Measurements from ENCODE around the gene P2RY11. TPM values are rescaled to one million over a fixed set of nuclear protein-coding genes. Genes with fewer than 3 reads are reported as not detected.

P2RY11 gene
- total and polyA plus RNA-seq, 2 of the 4 experiments (the other 2 are of a cell fraction): 0.54 to 4.5 TPM

DNA sequence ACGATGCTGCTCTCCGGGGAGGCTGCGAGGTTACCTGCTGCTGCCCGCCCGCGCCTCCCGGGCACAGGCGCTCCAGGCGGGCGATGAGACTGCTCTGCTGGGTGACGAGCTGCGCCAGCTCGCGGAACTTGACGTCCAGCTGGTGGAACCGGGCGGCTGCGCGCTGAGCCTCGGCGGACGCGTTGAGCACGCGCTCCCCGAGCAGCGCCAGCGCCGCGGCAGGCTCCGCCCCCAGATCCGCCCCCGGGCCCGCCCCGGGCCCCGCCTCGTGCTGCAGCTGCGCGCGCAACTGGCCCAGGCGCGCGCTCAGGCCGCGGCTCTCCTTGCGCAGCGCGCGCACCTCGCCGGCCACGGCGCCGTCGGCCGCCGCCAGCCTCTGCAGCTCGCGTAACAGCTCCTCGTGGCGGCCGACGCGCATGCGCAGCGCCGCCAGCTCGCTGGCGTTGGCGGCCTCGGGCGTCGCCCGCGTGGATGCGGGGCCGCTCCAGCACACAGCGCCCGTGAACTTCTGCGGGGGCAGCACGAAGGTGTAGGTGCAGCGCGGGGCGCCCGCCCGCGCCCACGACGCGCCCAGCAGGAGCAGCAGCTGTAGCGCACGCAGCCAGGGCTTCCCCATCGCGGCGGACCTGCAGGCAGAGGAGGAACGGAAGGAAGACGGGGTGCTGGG, 15.4 kb upstream of the P2RY11 start:
- intact Hi-C loops (cut with micrococcal nuclease) (loop anchor here (5.0 kb wide), 1 partner anchor 164 kb away; no protein-coding TSS in a partner anchor), dilution Hi-C loops (cut with HindIII; ENCODE audit: low sequenced_read_pairs, unreplicated experiment) (no loop called here), in situ Hi-C loops (cut with MboI; ENCODE audit: low sequenced_read_pairs) (no loop called here)
- Histone ChIP-seq H3K9ac (ENCODE audit: low read depth, low read length) (peak overlapping the region; percentile 84), H4K5ac (ENCODE audit: low read depth, low read length) (peak overlapping the region; percentile 92), H3K9me3 (ENCODE audit: control insufficient read depth, insufficient read depth, low read length) (no peaks in the 10 kb centered on the region), H3K18ac (ENCODE audit: low read depth, low read length) (no peak overlapping the region), H3K14ac (replicated peaks; ENCODE audit: low read depth, low read length) (peak overlapping the region; percentile 86), H3K4me2 (ENCODE audit: low read depth, low read length) (peak overlapping the region; percentile 90), H3K27me3 (ENCODE audit: control insufficient read depth, insufficient read depth, low read length) (no peaks in the 10 kb centered on the region), H3K27ac (ENCODE audit: insufficient read depth, low read length) (peak overlapping the region; percentile 79), H2AK5ac (ENCODE audit: low read depth, low read length) (peak overlapping the region; percentile 94), H3K23ac (ENCODE audit: low read depth, low read length) (peak overlapping the region; percentile 88), H2BK120ac (ENCODE audit: low read depth, low read length) (peak overlapping the region; percentile 77), H3K56ac (ENCODE audit: extremely low read depth, insufficient read depth, low read length) (no peak overlapping the region), H2AK9ac (replicated peaks; ENCODE audit: low read depth, low read length, poor library complexity) (peak overlapping the region; percentile 98), H3K4ac (ENCODE audit: low read depth, low read length) (peak overlapping the region; percentile 96), H3K79me1 (ENCODE audit: low read depth in 1 of 2, low read length in 2 of 2) (no peaks in the 10 kb centered on the region), H3K36me3 (ENCODE audit: control insufficient read depth, insufficient read depth, low read length) (peaks cover 15% of the 10 kb centered on the region; the same call in 1 of the 2 replicates), H3K4me1 (ENCODE audit: control insufficient read depth, insufficient read depth, low read length) (peaks cover 4% of the 10 kb centered on the region), H4K91ac (ENCODE audit: insufficient read depth, low read depth, low read length) (peak overlapping the region; percentile 87), H2BK5ac (ENCODE audit: low read depth, low read length, poor library complexity, severe bottlenecking) (peak overlapping the region; percentile 88), H2BK15ac (ENCODE audit: low read depth, low read length) (no peak overlapping the region), H3K4me3 (ENCODE audit: insufficient read depth, low read depth, low read length) (peak overlapping the region; percentile 55), H3K9me1 (ENCODE audit: insufficient read depth, low read length) (no peaks in the 10 kb centered on the region), H4K20me1 (ENCODE audit: insufficient read depth, low read length) (no peaks in the 10 kb centered on the region), H4K8ac (ENCODE audit: low read depth in 2 of 2, low read length in 2 of 2) (peak overlapping the region; percentile 98 to 100), H2AFZ (replicated peaks; ENCODE audit: low read length, poor library complexity) (peak overlapping the region; percentile 100), H2BK20ac (ENCODE audit: low read depth, low read length) (no peak overlapping the region)
- ChIA-PET CTCF (no interaction called here), POLR2A (ENCODE audit: unreplicated experiment) (interaction anchor here (0.7 to 1.0 kb wide), 2 partner anchors 96 to 109 kb away, joined by 3 read pairs; no protein-coding TSS in a partner anchor)
- peak; percentile 89 for DNase-seq
- no TSS peak for BruUV-seq (replicated peaks)
- TF ChIP-seq, protein P1, sequence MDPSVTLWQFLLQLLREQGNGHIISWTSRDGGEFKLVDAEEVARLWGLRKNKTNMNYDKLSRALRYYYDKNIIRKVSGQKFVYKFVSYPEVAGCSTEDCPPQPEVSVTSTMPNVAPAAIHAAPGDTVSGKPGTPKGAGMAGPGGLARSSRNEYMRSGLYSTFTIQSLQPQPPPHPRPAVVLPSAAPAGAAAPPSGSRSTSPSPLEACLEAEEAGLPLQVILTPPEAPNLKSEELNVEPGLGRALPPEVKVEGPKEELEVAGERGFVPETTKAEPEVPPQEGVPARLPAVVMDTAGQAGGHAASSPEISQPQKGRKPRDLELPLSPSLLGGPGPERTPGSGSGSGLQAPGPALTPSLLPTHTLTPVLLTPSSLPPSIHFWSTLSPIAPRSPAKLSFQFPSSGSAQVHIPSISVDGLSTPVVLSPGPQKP (IDR thresholded peaks at IDR 0.05; ENCODE audit: borderline replicate concordance, low read depth, low read length): no peak
- TF ChIP-seq MXI1 (IDR thresholded peaks at IDR 0.05; ENCODE audit: borderline replicate concordance, low read depth, low read length): peak; percentile 87; the same call in 1 of the 2 replicates
- no peak for TF ChIP-seq RAD21 (IDR thresholded peaks at IDR 0.05; ENCODE audit: low read length)
- no peak for TF ChIP-seq SMC3 (IDR thresholded peaks at IDR 0.05; ENCODE audit: low read depth, low read length)
- no peak for TF ChIP-seq CEBPB (IDR thresholded peaks at IDR 0.05; ENCODE audit: low read depth, low read length)
- no peak for TF ChIP-seq NFE2L2 (IDR thresholded peaks at IDR 0.05; ENCODE audit: low read depth, low read length)
- TF ChIP-seq BHLHE40 (IDR thresholded peaks at IDR 0.05; ENCODE audit: low read depth, low read length): no peak
- TF ChIP-seq POLR2A (IDR thresholded peaks at IDR 0.05; ENCODE audit: low read depth, low read length): no peak
- TF ChIP-seq RCOR1 (IDR thresholded peaks at IDR 0.05; ENCODE audit: insufficient replicate concordance, low read length): no peak
- no peak for TF ChIP-seq FOS (IDR thresholded peaks at IDR 0.05; ENCODE audit: low read depth, low read length)
- TF ChIP-seq, protein P2, sequence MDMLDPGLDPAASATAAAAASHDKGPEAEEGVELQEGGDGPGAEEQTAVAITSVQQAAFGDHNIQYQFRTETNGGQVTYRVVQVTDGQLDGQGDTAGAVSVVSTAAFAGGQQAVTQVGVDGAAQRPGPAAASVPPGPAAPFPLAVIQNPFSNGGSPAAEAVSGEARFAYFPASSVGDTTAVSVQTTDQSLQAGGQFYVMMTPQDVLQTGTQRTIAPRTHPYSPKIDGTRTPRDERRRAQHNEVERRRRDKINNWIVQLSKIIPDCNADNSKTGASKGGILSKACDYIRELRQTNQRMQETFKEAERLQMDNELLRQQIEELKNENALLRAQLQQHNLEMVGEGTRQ (IDR thresholded peaks at IDR 0.05; ENCODE audit: low read depth, low read length): peak; percentile 65
- no peak for TF ChIP-seq RFX5 (IDR thresholded peaks at IDR 0.05; ENCODE audit: low read depth, low read length)
- TF ChIP-seq, protein P3, sequence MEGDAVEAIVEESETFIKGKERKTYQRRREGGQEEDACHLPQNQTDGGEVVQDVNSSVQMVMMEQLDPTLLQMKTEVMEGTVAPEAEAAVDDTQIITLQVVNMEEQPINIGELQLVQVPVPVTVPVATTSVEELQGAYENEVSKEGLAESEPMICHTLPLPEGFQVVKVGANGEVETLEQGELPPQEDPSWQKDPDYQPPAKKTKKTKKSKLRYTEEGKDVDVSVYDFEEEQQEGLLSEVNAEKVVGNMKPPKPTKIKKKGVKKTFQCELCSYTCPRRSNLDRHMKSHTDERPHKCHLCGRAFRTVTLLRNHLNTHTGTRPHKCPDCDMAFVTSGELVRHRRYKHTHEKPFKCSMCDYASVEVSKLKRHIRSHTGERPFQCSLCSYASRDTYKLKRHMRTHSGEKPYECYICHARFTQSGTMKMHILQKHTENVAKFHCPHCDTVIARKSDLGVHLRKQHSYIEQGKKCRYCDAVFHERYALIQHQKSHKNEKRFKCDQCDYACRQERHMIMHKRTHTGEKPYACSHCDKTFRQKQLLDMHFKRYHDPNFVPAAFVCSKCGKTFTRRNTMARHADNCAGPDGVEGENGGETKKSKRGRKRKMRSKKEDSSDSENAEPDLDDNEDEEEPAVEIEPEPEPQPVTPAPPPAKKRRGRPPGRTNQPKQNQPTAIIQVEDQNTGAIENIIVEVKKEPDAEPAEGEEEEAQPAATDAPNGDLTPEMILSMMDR (conservative IDR thresholded peaks at IDR 0.05; ENCODE audit: low read depth, low read length): no peak
- 3% methylated on average over 67 of the region's 97 CpGs; no CpG with 5 or more reads in 1 of the 2 experiments for WGBS, 2 experiments (ENCODE audit: extremely low coverage in 2 of 2, insufficient read length in 1 of 2)
- peak; percentile 98 for ATAC-seq (ENCODE audit: low read depth)

All from IMR-90 (cell line).